Hepatocyte (in vitro differentiated cells): ENCODE data around the gene TACC2.

Experiments
- CTCF ChIP-seq: fragments of 200-600 bp; sonication (generic); IDR thresholded peaks from 2 replicates; pipeline ENCODE4 v1.5.1; 2016; ENCODE audit warnings: antibody characterized with exemption, mild to moderate bottlenecking; ENCODE audit not compliant: poor library complexity
- EZH2 ChIP-seq: fragments of 200-600 bp; sonication (generic); IDR thresholded peaks from 2 replicates; pipeline ENCODE4 v1.6.1; 2016; ENCODE audit warnings: antibody characterized with exemption, mild to moderate bottlenecking, borderline replicate concordance

GRCh38 chr10:122044713-122045112 lies 55.8 kb downstream of the TACC2 start:
- no peak for TF ChIP-seq CTCF
- TF ChIP-seq EZH2, result no peak
